Cardiac muscle cell (in vitro differentiated cells and primary cell): ENCODE results near the gene ZFHX2. TPM values are rescaled to one million over a fixed set of nuclear protein-coding genes. Genes with fewer than 3 reads are reported as not detected.
"Not testable (repeated sequence)": the region's sequence is repeated elsewhere in the genome, so short reads cannot be mapped to it uniquely, and the experiment has no call there.

Experiments
- DNase-seq, 2 donors: peaks; one replicate each; pipeline versions ENCODE4 v3.0.0 to v3.0.0-alpha.2; 2010 to 2017; ENCODE audit warnings: low read depth in 1 of 2, low spot score in 1 of 2
- H3K27ac ChIP-seq: fragments of 200-600 bp; sonication (generic); 2 replicates; pipeline ENCODE4 v1.5.1; 2016
- H3K27me3 ChIP-seq: fragments of 200-600 bp; sonication (generic); 2 replicates; pipeline ENCODE4 v1.6.0; 2016; ENCODE audit warnings: control low read depth
- H3K36me3 ChIP-seq: fragments of 200-600 bp; sonication (generic); 2 replicates; pipeline ENCODE4 v1.5.1; 2016; ENCODE audit warnings: control low read depth
- H3K4me1 ChIP-seq: fragments of 200-600 bp; sonication (generic); 2 replicates; pipeline ENCODE4 v1.8.1; 2017; ENCODE audit warnings: low read depth, mild to moderate bottlenecking, mixed run types
- H3K4me3 ChIP-seq: fragments of 200-600 bp; sonication (generic); 2 replicates; pipeline ENCODE4 v1.5.1; 2016; ENCODE audit warnings: mild to moderate bottlenecking
- H3K9me3 ChIP-seq: fragments of 200-600 bp; sonication (generic); 2 replicates; pipeline ENCODE4 v1.5.1; 2017; ENCODE audit warnings: low read depth, mild to moderate bottlenecking, control low read depth
- polyA plus RNA-seq: library from polyadenylated mRNA; unstranded; fragments of >200 nt; fragmentation: Nextera tagmentation; extraction: Ambion mirVana; gene quantifications from 2 replicates; pipeline ENCODE4 v1.2.1, GENCODE V29; 2016
- total RNA-seq: library from RNA; depleted of rRNA; stranded (reverse); fragments of >200 nt; gene quantifications from 2 replicates; pipeline ENCODE4 v1.2.3, GENCODE V29; 2016
- TF ChIP-seq, protein P1 (sequence below): IDR thresholded peaks from 2 replicates; pipeline ENCODE4 v1.5.1; 2012; ENCODE audit warnings: low read depth, mild to moderate bottlenecking, low read length

ZFHX2 gene
- total RNA-seq (3.9 and 4.2 TPM in 2 replicates), polyA plus RNA-seq (5.6 TPM in 2 replicates)

- no peaks in the 10 kb centered on the region for H3K36me3 ChIP-seq
- peak within 1 kb of the TSS; percentile 71 for H3K27ac ChIP-seq
- no peaks in the 10 kb centered on the region for H3K9me3 ChIP-seq
- TF ChIP-seq, protein P1, sequence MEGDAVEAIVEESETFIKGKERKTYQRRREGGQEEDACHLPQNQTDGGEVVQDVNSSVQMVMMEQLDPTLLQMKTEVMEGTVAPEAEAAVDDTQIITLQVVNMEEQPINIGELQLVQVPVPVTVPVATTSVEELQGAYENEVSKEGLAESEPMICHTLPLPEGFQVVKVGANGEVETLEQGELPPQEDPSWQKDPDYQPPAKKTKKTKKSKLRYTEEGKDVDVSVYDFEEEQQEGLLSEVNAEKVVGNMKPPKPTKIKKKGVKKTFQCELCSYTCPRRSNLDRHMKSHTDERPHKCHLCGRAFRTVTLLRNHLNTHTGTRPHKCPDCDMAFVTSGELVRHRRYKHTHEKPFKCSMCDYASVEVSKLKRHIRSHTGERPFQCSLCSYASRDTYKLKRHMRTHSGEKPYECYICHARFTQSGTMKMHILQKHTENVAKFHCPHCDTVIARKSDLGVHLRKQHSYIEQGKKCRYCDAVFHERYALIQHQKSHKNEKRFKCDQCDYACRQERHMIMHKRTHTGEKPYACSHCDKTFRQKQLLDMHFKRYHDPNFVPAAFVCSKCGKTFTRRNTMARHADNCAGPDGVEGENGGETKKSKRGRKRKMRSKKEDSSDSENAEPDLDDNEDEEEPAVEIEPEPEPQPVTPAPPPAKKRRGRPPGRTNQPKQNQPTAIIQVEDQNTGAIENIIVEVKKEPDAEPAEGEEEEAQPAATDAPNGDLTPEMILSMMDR = no peak
- H3K27me3 ChIP-seq = no peaks in the 10 kb centered on the region
- H3K4me3 ChIP-seq = peak within 1 kb of the TSS; percentile 72
- peak; percentile 42 to 90 for DNase-seq
- H3K4me1 ChIP-seq = peaks cover 5% of the 10 kb centered on the region
Observed at GRCh38 chr14:23551266-23552028, at the start of gene ZFHX2. Gene ZFHX2 (minus strand): TSS chr14:23551765. CDS start chr14:23535325, 16,440 bp downstream.

- Histone ChIP-seq H3K4me1 (no peaks in the 10 kb centered on the region), H3K9me3 (no peaks in the 10 kb centered on the region), H3K27me3 (no peaks in the 10 kb centered on the region), H3K36me3 (no peaks in the 10 kb centered on the region), H3K4me3 (no peak overlapping the region), H3K27ac (no peak overlapping the region)
- TF ChIP-seq, protein P1 = no peak
- no peak for DNase-seq
Observed at GRCh38 chr14:23600806-23601205, 49.2 kb upstream of the ZFHX2 start.

- TF ChIP-seq, protein P1 = no peak
- Histone ChIP-seq H3K27me3 (no peaks in the 10 kb centered on the region), H3K27ac (no peak overlapping the region), H3K36me3 (no peaks in the 10 kb centered on the region), H3K4me3 (no peak overlapping the region), H3K4me1 (no peaks in the 10 kb centered on the region), H3K9me3 (no peaks in the 10 kb centered on the region)
- no peak for DNase-seq
Observed at GRCh38 chr14:23600322-23600707, 48.8 kb upstream of the ZFHX2 start.

DNA sequence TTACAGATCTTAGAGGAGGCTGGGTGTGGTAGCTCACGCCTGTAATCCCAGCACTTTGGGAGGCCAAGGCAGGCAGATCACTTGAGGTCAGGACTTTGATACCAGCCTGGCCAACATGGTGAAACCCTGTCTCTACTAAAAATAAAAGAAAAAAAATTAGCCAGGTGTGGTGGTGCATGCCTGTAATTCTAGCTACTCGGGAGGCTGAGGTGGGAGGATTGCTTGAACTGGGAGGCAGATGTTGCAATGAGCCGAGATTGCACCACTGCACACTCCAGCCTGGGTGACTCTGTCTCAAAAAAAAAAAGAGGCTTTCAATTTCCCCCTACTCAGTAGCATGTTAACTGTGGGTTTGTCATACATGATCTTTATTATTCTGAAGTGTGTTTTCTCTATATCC, 42.6 kb upstream of the ZFHX2 start:
- not testable (repeated sequence) for DNase-seq, H3K4me3 ChIP-seq, H3K4me1 ChIP-seq, H3K27ac ChIP-seq, H3K36me3 ChIP-seq, H3K27me3 ChIP-seq, H3K9me3 ChIP-seq

- H3K27me3 ChIP-seq = no peaks in the 10 kb centered on the region
- H3K36me3 ChIP-seq = no peaks in the 10 kb centered on the region
- H3K4me3 ChIP-seq = no peak overlapping the region
- H3K4me1 ChIP-seq = peaks cover 3% of the 10 kb centered on the region
- no peak overlapping the region for H3K27ac ChIP-seq
- TF ChIP-seq, protein P1 = no peak
- no peak for DNase-seq
- H3K9me3 ChIP-seq = no peaks in the 10 kb centered on the region
Observed at GRCh38 chr14:23590198-23590597, 38.6 kb upstream of the ZFHX2 start.

DNA sequence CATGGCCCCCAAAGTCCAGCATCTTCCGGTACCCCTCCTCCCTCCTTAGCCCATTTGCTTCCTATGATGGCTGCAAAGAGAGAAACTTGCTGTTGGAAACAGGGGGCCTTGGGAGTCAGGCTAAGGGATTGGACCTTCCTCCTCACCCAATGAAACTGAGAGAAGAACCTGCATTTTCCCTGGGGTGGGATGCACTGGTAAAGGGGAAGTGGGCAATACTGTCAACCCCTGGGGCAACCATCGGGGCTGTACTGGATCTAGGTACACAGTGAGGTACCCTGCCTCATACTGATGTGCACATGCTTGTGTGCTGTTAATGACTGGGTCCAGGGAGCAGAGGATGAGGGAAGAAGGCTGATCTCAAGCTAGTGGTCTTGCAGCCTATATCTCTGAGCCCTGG, 38.0 kb upstream of the ZFHX2 start:
- Histone ChIP-seq H3K27ac (no peak overlapping the region), H3K9me3 (no peaks in the 10 kb centered on the region), H3K27me3 (no peaks in the 10 kb centered on the region), H3K36me3 (no peaks in the 10 kb centered on the region), H3K4me1 (peaks cover 3% of the 10 kb centered on the region), H3K4me3 (no peak overlapping the region)
- TF ChIP-seq, protein P1 = no peak
- DNase-seq = no peak
